Keratinocyte (primary cell): Measurements from ENCODE around the gene KDSR.

Experiments used
- EZH2 ChIP-seq: IDR thresholded peaks from one replicate; pipeline ENCODE4 v1.6.1; 2012; ENCODE audit warnings: inconsistent platforms, mild to moderate bottlenecking, low read length, moderate library complexity
- TF ChIP-seq, protein P1 (sequence below), 3 experiments: IDR thresholded peaks in 1 of 3; conservative IDR thresholded peaks in 1 of 3; optimal IDR thresholded peaks in 1 of 3; 2 replicates in 2 of 3; 3 replicates in 1 of 3; pipeline versions ENCODE3 to v1.5.1; 2011; ENCODE audit warnings: low read length in 3 of 3, mild to moderate bottlenecking in 3 of 3, moderate library complexity in 2 of 3, control low read depth in 1 of 3, inconsistent platforms in 1 of 3; ENCODE audit not compliant: insufficient read depth in 2 of 3; ENCODE audit errors: extremely low read depth in 1 of 3

- TF ChIP-seq, protein P1, sequence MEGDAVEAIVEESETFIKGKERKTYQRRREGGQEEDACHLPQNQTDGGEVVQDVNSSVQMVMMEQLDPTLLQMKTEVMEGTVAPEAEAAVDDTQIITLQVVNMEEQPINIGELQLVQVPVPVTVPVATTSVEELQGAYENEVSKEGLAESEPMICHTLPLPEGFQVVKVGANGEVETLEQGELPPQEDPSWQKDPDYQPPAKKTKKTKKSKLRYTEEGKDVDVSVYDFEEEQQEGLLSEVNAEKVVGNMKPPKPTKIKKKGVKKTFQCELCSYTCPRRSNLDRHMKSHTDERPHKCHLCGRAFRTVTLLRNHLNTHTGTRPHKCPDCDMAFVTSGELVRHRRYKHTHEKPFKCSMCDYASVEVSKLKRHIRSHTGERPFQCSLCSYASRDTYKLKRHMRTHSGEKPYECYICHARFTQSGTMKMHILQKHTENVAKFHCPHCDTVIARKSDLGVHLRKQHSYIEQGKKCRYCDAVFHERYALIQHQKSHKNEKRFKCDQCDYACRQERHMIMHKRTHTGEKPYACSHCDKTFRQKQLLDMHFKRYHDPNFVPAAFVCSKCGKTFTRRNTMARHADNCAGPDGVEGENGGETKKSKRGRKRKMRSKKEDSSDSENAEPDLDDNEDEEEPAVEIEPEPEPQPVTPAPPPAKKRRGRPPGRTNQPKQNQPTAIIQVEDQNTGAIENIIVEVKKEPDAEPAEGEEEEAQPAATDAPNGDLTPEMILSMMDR (optimal IDR thresholded peaks at IDR 0.05 in 1 of 3, IDR thresholded peaks at IDR 0.05 in 1 of 3, conservative IDR thresholded peaks at IDR 0.05 in 1 of 3; ENCODE audit: extremely low read depth in 1 of 3, insufficient read depth in 2 of 3, low read length in 3 of 3), result no peak
- TF ChIP-seq EZH2, result no peak
These were observed 51.1 kb downstream of the KDSR start for GRCh38 chr18:63315876-63316275.
